Iris pigment epithelial cell (primary cell): Measurements from ENCODE around the gene NKD1.

Source experiments
- DNase-seq: peaks from one replicate; pipeline ENCODE4 v3.0.0-alpha.2; 2011; ENCODE audit warnings: low read depth

The NKD1 gene

DNA sequence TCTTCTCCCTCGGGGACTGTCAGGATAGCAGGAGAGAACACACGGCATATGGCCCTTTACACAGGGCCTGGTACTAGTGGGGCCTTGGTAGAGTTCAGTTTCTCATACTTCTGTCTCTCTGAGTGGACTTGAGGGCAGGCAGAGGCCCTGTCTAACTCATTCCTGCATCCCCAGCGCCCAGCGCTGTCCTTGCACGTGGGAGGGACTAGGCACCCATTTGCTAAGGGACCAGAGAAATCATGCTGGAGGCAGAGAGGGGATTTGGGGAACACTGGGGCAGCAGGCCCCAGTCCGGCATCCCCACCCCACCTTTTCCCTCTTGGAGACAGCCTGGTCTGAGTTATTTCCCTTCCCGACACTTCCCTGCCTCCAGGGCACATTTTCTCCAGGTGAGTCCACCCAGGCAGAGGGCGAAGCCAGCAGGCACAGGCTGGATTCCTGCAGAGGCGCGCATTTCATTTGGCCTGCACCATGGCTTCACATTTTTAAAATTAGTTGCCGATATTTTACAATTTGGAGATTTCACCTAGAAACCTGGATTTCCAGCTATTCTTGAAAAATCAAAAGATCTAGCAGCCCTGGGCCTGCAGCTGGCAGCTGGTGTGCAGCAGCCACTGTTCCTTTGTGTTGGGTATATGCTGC, 9.7 kb upstream of the NKD1 start:
- no peak for DNase-seq

DNA sequence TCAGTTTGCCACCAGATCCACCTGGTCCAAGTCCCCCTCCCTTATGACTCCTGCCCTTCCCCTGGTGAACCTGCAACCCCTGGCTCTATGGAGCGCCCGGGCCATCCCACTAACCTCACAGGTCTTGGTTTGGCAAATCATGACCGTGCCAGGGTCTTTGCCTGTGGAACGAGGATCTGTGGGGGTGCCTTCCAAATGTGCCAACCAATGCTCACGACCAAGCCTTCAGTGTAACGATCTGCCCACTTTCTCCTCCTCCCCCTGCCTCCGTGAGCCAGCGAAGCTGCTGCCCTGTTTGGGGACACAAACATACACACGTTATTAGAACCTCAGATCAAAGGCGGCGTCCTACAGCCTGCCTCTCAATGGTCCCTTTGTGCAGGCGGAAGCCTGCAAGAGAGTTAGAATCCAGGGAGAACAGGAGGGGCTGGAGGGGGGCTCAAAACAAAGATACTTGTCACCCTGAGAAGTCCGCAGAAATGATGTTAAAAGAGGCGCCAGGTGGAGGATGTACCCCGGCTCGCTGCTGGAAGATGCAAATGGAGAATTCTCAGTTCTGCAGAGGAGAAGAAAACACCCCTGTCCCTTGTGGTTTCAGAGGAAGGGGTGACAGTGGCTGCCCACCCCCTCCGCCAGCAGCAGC, 9.0 kb upstream of the NKD1 start:
- DNase-seq: no peak

DNA sequence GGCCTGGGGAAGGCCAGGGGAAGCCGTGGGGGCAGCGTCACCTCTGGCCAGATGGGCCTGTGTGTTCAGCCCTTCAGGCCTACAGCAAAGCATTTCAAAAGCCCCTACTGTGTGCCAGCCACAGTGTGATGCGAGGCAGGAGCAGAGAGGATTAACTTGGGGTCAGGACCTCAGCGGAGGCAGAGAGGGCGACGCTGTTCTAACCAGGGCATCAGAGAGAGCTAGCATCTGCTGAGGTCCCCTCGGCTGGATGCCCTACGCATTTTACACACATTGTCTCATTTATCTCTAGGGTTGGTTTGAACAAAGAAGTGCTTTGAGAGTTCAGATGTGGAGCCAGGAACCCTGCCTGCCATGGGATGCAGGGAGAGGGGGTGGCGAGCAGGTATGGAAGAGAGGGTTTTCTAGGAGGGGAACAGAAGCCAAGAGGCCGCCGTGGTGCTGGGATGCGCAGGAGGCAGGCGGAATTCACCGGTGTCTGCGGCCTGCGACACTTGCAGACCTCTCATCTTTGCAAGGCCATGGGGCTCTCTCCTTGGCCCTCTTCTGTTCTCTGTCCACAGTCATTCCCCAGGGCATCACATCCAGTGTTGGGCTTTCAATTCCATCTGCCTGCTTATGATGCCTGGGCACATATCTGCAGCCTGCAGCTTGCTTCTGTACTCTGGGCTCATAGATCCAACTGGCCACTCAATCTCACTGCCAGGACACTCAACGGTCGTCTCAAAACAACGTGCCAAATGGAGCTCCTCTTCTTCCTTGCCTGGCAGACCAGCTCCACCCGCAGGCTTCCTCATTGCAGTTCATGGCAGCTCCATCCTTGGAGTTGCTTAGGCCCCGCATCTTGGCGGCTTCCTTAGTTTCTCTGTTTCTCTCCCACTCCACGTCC, 8.1 kb upstream of the NKD1 start:
- no peak for DNase-seq

DNA sequence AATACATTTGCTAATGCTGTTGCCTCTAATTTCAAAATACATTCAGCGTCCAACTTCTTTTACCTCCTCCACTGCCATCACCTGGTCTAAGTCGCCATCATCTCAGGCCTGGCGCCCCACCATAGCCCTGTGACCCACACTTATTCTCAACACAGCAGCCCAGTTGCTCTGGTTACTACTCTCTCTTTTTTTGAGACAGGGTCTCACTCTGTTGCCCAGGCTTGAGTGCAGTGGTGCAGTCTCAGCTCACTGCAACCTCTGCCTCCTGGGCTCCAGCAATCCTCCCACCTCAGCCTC, 7.5 kb upstream of the NKD1 start:
- DNase-seq: no peak

DNA sequence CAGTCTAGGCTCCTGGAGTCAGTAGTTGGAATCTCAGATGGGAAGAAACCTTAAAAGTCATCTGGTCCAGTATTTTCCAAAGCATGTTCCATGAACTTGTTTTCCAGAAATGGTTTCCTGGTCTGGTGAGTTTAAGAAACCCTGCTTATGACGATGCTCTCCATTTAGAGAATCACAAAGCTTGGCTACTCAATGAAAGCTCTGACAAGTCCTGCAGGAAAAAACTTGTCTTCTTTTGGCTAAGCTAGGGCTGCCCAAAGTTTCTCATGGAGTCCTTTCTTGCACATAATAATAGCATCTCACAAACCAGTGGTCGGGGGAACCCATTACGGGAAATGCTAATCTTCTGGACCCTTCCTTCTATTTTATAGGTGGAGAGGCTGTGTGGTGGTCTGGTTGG, 5.5 kb upstream of the NKD1 start:
- DNase-seq: no peak

GRCh38 chr16:50546125-50546524, 2.1 kb upstream of the NKD1 start:
- DNase-seq: no peak

- no peak for DNase-seq
Observed at GRCh38 chr16:50547340-50548124, 664 bp upstream of the NKD1 start.

- DNase-seq: no peak
Observed at GRCh38 chr16:50548909-50549560, 839 bp downstream of the NKD1 start.

- no peak for DNase-seq
Observed at GRCh38 chr16:50549561-50549915, 1.3 kb downstream of the NKD1 start.

- DNase-seq: no peak
Observed at GRCh38 chr16:50550035-50550434, 1.8 kb downstream of the NKD1 start.

- DNase-seq: no peak
Observed at GRCh38 chr16:50550866-50551641, 2.9 kb downstream of the NKD1 start.

DNA sequence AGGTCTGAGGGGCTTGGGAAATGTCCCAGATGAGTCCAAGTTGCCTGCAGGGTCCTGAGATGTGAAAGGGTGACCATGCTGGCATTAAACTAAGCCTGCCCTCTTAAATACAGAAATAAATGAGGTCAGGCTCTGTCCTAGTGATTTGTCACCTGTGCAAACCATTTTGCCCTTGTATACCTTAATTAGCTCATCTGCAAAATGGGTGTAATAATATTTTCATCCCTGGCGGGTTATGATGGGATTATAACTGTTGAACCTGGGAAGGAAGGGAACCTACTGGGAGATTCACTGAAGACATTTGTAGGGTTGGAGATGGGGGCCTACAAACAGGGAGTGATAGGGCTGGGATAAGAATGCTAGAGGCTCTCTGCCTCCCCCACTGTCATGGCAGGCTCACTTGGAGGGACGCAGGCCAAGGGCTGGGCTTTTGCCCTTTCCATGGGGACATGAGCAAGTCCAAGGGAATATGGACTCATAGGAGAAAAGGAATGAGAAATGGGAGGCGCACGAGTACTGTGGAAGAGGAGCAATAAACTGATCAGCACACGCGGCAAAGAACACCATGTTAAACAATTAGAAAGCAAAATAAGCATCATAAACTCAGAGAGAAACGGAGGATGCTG, 4.4 kb downstream of the NKD1 start:
- no peak for DNase-seq

GRCh38 chr16:50553182-50553710, 5.0 kb downstream of the NKD1 start:
- DNase-seq: no peak

GRCh38 chr16:50553731-50554360, 5.7 kb downstream of the NKD1 start:
- no peak for DNase-seq

DNA sequence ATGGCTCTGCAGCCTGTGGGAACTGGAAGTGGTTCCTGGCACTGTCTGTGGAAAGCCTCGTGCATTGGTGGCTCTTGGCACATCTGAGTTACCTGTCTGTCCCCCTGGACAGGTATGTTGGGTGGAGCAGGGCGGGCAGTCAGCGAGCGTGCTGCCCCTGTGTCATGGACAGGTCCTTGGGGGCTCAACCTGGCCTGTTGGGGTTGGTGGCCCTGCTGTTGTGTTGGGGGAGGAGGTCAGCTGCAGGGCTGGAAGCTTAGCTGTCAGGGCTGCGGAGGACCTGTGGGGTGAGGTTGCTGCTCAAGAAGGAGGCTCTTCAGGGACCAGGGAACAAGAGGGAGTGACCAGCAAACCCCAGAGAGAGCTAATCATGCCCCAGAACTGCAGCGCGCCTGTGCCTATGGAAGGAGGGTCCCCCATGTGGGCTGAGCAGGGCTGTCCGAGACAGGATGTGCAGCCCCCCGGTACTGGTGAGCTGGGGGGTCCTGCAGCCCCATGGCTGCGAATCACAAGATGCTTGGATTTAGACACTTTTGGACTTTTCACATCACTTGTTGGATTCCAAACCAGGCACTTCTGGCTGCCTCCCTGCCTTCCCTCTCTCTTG, 7.2 kb downstream of the NKD1 start:
- no peak for DNase-seq

- no peak for DNase-seq
Observed at GRCh38 chr16:50555952-50556673, 7.9 kb downstream of the NKD1 start.

DNA sequence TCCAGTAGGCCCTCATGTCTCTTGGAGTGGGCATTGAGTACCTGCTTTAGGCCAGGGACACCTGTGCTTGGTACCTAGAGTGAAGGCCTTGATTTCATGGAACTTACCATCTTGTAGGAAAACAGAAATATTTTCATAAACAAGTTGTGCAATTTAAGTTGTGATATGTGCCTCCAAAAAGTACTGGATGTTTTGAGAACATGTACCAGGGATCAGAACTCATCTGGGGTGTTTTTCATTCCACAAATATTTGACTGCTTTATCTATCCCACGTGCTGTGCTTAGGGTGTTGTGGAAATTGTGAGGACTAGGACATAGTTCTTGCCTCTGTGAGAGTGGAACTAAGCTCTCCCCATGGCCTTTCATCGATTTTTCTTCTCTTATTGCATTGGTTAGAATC, 8.8 kb downstream of the NKD1 start:
- peak; percentile 13 for DNase-seq

GRCh38 chr16:50558913-50559312, 10.7 kb downstream of the NKD1 start:
- no peak for DNase-seq

GRCh38 chr16:50559342-50559741, 11.1 kb downstream of the NKD1 start:
- no peak for DNase-seq
